Measurements from ENCODE around the gene C2CD4B. TPM values are rescaled to one million over a fixed set of nuclear protein-coding genes. Genes with fewer than 3 reads are reported as not detected.

The C2CD4B gene
- total and polyA plus RNA-seq, 4 donors, result 0.17 to 1.8 (median 0.66) TPM

DNA sequence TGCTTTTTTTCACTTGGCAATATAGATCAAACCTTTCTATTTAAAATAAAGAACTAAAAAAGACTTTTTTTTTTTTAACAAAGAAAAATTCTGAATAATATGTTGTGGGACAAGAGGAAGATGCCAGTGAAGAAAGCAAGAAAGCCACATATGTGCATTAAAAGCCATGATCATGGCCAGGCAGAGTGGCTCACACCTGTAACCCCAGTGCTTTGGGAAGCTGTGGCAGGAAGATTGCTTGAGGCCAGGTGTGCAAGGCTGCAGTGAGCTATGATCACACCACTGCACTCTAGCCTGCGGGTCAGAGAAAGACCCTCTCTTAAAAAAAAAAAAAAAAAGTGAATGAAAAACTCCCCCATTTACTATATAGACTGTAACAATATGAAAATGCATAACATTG lies 23.9 kb downstream of the C2CD4B start:
- TF ChIP-seq RXRA (IDR thresholded peaks at IDR 0.05), result no peak
- TF ChIP-seq, protein P1, sequence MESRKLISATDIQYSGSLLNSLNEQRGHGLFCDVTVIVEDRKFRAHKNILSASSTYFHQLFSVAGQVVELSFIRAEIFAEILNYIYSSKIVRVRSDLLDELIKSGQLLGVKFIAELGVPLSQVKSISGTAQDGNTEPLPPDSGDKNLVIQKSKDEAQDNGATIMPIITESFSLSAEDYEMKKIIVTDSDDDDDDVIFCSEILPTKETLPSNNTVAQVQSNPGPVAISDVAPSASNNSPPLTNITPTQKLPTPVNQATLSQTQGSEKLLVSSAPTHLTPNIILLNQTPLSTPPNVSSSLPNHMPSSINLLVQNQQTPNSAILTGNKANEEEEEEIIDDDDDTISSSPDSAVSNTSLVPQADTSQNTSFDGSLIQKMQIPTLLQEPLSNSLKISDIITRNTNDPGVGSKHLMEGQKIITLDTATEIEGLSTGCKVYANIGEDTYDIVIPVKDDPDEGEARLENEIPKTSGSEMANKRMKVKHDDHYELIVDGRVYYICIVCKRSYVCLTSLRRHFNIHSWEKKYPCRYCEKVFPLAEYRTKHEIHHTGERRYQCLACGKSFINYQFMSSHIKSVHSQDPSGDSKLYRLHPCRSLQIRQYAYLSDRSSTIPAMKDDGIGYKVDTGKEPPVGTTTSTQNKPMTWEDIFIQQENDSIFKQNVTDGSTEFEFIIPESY (IDR thresholded peaks at IDR 0.05), result no peak
- no peak for TF ChIP-seq FOXA2 (IDR thresholded peaks at IDR 0.05)
- TF ChIP-seq, protein P2, sequence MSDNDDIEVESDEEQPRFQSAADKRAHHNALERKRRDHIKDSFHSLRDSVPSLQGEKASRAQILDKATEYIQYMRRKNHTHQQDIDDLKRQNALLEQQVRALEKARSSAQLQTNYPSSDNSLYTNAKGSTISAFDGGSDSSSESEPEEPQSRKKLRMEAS (IDR thresholded peaks at IDR 0.05), result no peak
- no peak for TF ChIP-seq RAD21 (IDR thresholded peaks at IDR 0.05)
- TF ChIP-seq FOXA1 (IDR thresholded peaks at IDR 0.05), result no peak
- no peak for TF ChIP-seq JUND (IDR thresholded peaks at IDR 0.05)
- TF ChIP-seq HNF4G (IDR thresholded peaks at IDR 0.05), result no peak
- no peak for TF ChIP-seq EGR1 (IDR thresholded peaks at IDR 0.05; ENCODE audit: low read depth in 2 of 2)
- TF ChIP-seq HNF4A (conservative IDR thresholded peaks at IDR 0.05), result no peak
- TF ChIP-seq SP1 (IDR thresholded peaks at IDR 0.05), result no peak
- TF ChIP-seq, protein P3, sequence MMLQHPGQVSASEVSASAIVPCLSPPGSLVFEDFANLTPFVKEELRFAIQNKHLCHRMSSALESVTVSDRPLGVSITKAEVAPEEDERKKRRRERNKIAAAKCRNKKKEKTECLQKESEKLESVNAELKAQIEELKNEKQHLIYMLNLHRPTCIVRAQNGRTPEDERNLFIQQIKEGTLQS (IDR thresholded peaks at IDR 0.05), result no peak
- TF ChIP-seq TAF1 (conservative IDR thresholded peaks at IDR 0.05), result no peak
- TF ChIP-seq YY1 (IDR thresholded peaks at IDR 0.05), result no peak
- TF ChIP-seq, protein P4, sequence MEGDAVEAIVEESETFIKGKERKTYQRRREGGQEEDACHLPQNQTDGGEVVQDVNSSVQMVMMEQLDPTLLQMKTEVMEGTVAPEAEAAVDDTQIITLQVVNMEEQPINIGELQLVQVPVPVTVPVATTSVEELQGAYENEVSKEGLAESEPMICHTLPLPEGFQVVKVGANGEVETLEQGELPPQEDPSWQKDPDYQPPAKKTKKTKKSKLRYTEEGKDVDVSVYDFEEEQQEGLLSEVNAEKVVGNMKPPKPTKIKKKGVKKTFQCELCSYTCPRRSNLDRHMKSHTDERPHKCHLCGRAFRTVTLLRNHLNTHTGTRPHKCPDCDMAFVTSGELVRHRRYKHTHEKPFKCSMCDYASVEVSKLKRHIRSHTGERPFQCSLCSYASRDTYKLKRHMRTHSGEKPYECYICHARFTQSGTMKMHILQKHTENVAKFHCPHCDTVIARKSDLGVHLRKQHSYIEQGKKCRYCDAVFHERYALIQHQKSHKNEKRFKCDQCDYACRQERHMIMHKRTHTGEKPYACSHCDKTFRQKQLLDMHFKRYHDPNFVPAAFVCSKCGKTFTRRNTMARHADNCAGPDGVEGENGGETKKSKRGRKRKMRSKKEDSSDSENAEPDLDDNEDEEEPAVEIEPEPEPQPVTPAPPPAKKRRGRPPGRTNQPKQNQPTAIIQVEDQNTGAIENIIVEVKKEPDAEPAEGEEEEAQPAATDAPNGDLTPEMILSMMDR (IDR thresholded peaks at IDR 0.05; ENCODE audit: low read depth, low read length, missing input control), result no peak
- TF ChIP-seq NR2F2 (IDR thresholded peaks at IDR 0.05), result no peak
- TF ChIP-seq GABPA (IDR thresholded peaks at IDR 0.05 in 1 of 2, conservative IDR thresholded peaks at IDR 0.05 in 1 of 2), result no peak
- TF ChIP-seq, protein P5, sequence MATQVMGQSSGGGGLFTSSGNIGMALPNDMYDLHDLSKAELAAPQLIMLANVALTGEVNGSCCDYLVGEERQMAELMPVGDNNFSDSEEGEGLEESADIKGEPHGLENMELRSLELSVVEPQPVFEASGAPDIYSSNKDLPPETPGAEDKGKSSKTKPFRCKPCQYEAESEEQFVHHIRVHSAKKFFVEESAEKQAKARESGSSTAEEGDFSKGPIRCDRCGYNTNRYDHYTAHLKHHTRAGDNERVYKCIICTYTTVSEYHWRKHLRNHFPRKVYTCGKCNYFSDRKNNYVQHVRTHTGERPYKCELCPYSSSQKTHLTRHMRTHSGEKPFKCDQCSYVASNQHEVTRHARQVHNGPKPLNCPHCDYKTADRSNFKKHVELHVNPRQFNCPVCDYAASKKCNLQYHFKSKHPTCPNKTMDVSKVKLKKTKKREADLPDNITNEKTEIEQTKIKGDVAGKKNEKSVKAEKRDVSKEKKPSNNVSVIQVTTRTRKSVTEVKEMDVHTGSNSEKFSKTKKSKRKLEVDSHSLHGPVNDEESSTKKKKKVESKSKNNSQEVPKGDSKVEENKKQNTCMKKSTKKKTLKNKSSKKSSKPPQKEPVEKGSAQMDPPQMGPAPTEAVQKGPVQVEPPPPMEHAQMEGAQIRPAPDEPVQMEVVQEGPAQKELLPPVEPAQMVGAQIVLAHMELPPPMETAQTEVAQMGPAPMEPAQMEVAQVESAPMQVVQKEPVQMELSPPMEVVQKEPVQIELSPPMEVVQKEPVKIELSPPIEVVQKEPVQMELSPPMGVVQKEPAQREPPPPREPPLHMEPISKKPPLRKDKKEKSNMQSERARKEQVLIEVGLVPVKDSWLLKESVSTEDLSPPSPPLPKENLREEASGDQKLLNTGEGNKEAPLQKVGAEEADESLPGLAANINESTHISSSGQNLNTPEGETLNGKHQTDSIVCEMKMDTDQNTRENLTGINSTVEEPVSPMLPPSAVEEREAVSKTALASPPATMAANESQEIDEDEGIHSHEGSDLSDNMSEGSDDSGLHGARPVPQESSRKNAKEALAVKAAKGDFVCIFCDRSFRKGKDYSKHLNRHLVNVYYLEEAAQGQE (IDR thresholded peaks at IDR 0.05), result no peak
- H3K9me3 ChIP-seq (ENCODE audit: control insufficient read depth in 4 of 4, low read length in 3 of 4), result no peaks in the 10 kb centered on the region
- no peak for DNase-seq (ENCODE audit: low spot score)
- no peak overlapping the region for H3K9ac ChIP-seq (ENCODE audit: low read depth in 1 of 2, low read length in 2 of 2)
- H3K4me1 ChIP-seq (ENCODE audit: control insufficient read depth in 4 of 4, insufficient read depth in 4 of 4, low read length in 3 of 4), result peaks cover 0 to 9% (median 3%) of the 10 kb centered on the region in 4 donors
- H3K27ac ChIP-seq (ENCODE audit: low read depth in 1 of 2, low read length in 2 of 2), result no peak overlapping the region
- H3K36me3 ChIP-seq (ENCODE audit: control insufficient read depth in 4 of 4, insufficient read depth in 3 of 4, low read depth in 1 of 4, low read length in 3 of 4), result no peaks in the 10 kb centered on the region
- no peaks in the 10 kb centered on the region for H3K27me3 ChIP-seq (ENCODE audit: control insufficient read depth in 4 of 4, insufficient read depth in 4 of 4, low read length in 3 of 4)
- H3K4me3 ChIP-seq (ENCODE audit: low read depth in 1 of 3, low read length in 3 of 3), result no peak overlapping the region
- 78% methylated on average over 1 of the region's 1 CpG for WGBS
